ENCODE results near the gene GPX7.

Gene GPX7

DNA sequence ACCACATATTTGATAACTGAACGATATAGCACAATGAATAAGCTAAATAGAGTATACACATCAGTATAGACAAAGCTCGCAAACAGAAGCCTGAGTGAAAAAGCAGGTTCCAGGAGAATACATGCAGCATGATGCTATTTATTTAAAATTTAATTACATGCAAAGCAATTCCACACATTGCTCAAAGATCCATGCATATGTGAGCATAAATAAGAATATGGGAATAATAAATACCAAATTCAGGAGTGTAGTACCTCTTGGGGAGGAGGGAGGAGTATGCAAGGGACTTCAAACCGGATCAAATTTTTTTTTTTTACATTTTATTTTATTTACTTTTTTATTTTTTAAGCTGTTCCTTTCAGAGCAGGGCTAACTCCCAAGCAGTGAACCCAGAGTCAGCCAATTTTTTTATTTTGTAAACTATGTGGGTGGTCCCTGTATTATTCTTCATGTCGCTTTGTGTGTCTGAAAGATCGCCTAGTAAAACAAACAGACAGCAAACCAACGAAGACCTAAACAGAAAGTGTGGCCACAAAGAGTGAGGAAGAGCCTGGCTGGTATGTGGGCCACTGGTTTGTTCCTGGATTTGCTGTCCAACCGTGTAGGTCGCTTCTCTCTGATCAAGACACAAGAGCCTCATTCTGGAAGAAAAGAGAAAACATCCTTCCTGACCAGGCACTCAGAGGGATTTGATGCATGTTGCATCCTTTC is 26.6 kb downstream of the GPX7 start (continued):
- TF ChIP-seq TSHZ2 (CRISPR knock-in tag; IDR thresholded peaks at IDR 0.05) (no peak), ESRRG (CRISPR knock-in tag; IDR thresholded peaks at IDR 0.05) (no peak), ZNF8 (CRISPR knock-in tag; IDR thresholded peaks at IDR 0.05) (no peak), ISL1 (CRISPR knock-in tag; IDR thresholded peaks at IDR 0.05) (no peak), RARB (CRISPR knock-in tag; IDR thresholded peaks at IDR 0.05) (no peak)

DNA sequence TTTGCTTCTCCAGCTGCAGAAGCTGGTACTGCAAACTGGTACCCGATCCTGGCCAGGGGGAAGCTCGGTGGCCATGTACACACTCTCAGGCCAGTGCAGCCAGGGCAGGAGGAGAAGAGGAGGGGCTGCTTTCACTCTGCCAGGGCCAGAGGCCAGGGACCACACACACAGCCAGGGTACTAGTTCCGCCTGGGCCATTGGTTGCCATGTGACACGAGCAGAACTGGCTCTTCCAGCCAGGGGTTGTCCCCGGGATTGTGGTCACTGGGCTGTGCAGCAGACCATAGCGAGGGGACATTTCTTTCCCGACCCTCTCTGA is 27.1 kb downstream of the GPX7 start:
- TF ChIP-seq CSRNP3 (CRISPR knock-in tag; IDR thresholded peaks at IDR 0.05), result no peak
- TF ChIP-seq BACH2 (CRISPR knock-in tag; IDR thresholded peaks at IDR 0.05; ENCODE audit: borderline replicate concordance), result no peak
- TF ChIP-seq CSDC2 (CRISPR knock-in tag; IDR thresholded peaks at IDR 0.05), result no peak
- no peak for TF ChIP-seq RARB (CRISPR knock-in tag; IDR thresholded peaks at IDR 0.05)
- no peak for TF ChIP-seq OSR1 (CRISPR knock-in tag; IDR thresholded peaks at IDR 0.05)
- TF ChIP-seq SNAI2 (CRISPR knock-in tag; IDR thresholded peaks at IDR 0.05), result no peak
- no peak for TF ChIP-seq ZNF565 (CRISPR knock-in tag; conservative IDR thresholded peaks at IDR 0.05; ENCODE audit: low read depth)
- TF ChIP-seq, protein P1, sequence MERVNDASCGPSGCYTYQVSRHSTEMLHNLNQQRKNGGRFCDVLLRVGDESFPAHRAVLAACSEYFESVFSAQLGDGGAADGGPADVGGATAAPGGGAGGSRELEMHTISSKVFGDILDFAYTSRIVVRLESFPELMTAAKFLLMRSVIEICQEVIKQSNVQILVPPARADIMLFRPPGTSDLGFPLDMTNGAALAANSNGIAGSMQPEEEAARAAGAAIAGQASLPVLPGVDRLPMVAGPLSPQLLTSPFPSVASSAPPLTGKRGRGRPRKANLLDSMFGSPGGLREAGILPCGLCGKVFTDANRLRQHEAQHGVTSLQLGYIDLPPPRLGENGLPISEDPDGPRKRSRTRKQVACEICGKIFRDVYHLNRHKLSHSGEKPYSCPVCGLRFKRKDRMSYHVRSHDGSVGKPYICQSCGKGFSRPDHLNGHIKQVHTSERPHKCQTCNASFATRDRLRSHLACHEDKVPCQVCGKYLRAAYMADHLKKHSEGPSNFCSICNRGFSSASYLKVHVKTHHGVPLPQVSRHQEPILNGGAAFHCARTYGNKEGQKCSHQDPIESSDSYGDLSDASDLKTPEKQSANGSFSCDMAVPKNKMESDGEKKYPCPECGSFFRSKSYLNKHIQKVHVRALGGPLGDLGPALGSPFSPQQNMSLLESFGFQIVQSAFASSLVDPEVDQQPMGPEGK (CRISPR knock-in tag; IDR thresholded peaks at IDR 0.05; ENCODE audit: borderline replicate concordance), result no peak
- TF ChIP-seq TCF4 (CRISPR knock-in tag; IDR thresholded peaks at IDR 0.05; ENCODE audit: borderline replicate concordance), result no peak
- TF ChIP-seq ZNF70 (CRISPR knock-in tag; IDR thresholded peaks at IDR 0.05), result no peak
- TF ChIP-seq ZNF8 (CRISPR knock-in tag; IDR thresholded peaks at IDR 0.05), result no peak
- TF ChIP-seq GLIS3 (CRISPR knock-in tag; IDR thresholded peaks at IDR 0.05), result no peak
- no peak for TF ChIP-seq POU6F1 (CRISPR knock-in tag; IDR thresholded peaks at IDR 0.05; ENCODE audit: borderline replicate concordance, low read depth)
- TF ChIP-seq ISL1 (CRISPR knock-in tag; IDR thresholded peaks at IDR 0.05), result no peak
- no peak for TF ChIP-seq TSHZ2 (CRISPR knock-in tag; IDR thresholded peaks at IDR 0.05)
- TF ChIP-seq ZC3H10 (CRISPR knock-in tag; IDR thresholded peaks at IDR 0.05), result no peak
- TF ChIP-seq ZFP3 (CRISPR knock-in tag; IDR thresholded peaks at IDR 0.05), result no peak
- TF ChIP-seq PPARA (CRISPR knock-in tag; IDR thresholded peaks at IDR 0.05; ENCODE audit: borderline replicate concordance), result no peak
- TF ChIP-seq CREB5 (CRISPR knock-in tag; IDR thresholded peaks at IDR 0.05; ENCODE audit: low read depth), result no peak
- TF ChIP-seq ESRRG (CRISPR knock-in tag; IDR thresholded peaks at IDR 0.05), result no peak
- ATAC-seq, result peak; percentile 29
